ENCODE data around the gene PTPRR.

The PTPRR gene

GRCh38 chr12:70920251-70920851 lies at the start of gene PTPRR:
Gene PTPRR, minus strand, starts transcription at chr12:70920738. Its CDS starts 348 bp downstream, at chr12:70920390.
- Mint-ChIP-seq H3K4me1 (ENCODE audit: low read depth) (no peaks in the 10 kb centered on the region), H3K36me3 (ENCODE audit: low read depth) (no peaks in the 10 kb centered on the region), H3K4me3 (no peak within 1 kb of the TSS), H3K9me3 (no peaks in the 10 kb centered on the region), H3K27ac (no peak within 1 kb of the TSS), H3K27me3 (ENCODE audit: low read depth) (peaks cover 13% of the 10 kb centered on the region)

GRCh38 chr12:70966996-70967790 lies 46.7 kb upstream of the PTPRR start:
- H3K4me3 Mint-ChIP-seq = no peak overlapping the region
- H3K9me3 Mint-ChIP-seq = no peaks in the 10 kb centered on the region
- H3K36me3 Mint-ChIP-seq (ENCODE audit: low read depth) = no peaks in the 10 kb centered on the region
- H3K27ac Mint-ChIP-seq = no peak overlapping the region
- H3K4me1 Mint-ChIP-seq (ENCODE audit: low read depth) = no peaks in the 10 kb centered on the region
- H3K27me3 Mint-ChIP-seq (ENCODE audit: low read depth) = no peaks in the 10 kb centered on the region

- H3K27me3 Mint-ChIP-seq (ENCODE audit: low read depth) = no peaks in the 10 kb centered on the region
- no peaks in the 10 kb centered on the region for H3K36me3 Mint-ChIP-seq (ENCODE audit: low read depth)
- H3K9me3 Mint-ChIP-seq = no peaks in the 10 kb centered on the region
- no peak overlapping the region for H3K4me3 Mint-ChIP-seq
- H3K27ac Mint-ChIP-seq = no peak overlapping the region
- no peaks in the 10 kb centered on the region for H3K4me1 Mint-ChIP-seq (ENCODE audit: low read depth)
These were observed 45.5 kb upstream of the PTPRR start for GRCh38 chr12:70966046-70966445.

- H3K9me3 Mint-ChIP-seq = no peaks in the 10 kb centered on the region
- H3K4me1 Mint-ChIP-seq (ENCODE audit: low read depth) = no peaks in the 10 kb centered on the region
- no peaks in the 10 kb centered on the region for H3K36me3 Mint-ChIP-seq (ENCODE audit: low read depth)
- no peak overlapping the region for H3K4me3 Mint-ChIP-seq
- no peak overlapping the region for H3K27ac Mint-ChIP-seq
- H3K27me3 Mint-ChIP-seq (ENCODE audit: low read depth) = no peaks in the 10 kb centered on the region
These were observed 44.5 kb upstream of the PTPRR start for GRCh38 chr12:70964867-70965510.

- Mint-ChIP-seq H3K4me1 (ENCODE audit: low read depth) (no peaks in the 10 kb centered on the region), H3K27me3 (ENCODE audit: low read depth) (no peaks in the 10 kb centered on the region), H3K27ac (no peak overlapping the region), H3K36me3 (ENCODE audit: low read depth) (no peaks in the 10 kb centered on the region), H3K4me3 (no peak overlapping the region), H3K9me3 (no peaks in the 10 kb centered on the region)
These were observed 42.6 kb upstream of the PTPRR start for GRCh38 chr12:70963081-70963660.

GRCh38 chr12:70962226-70962794 lies 41.8 kb upstream of the PTPRR start:
- no peak overlapping the region for H3K27ac Mint-ChIP-seq
- H3K9me3 Mint-ChIP-seq = no peaks in the 10 kb centered on the region
- H3K4me1 Mint-ChIP-seq (ENCODE audit: low read depth) = no peaks in the 10 kb centered on the region

GRCh38 chr12:70960484-70960883 lies 39.9 kb upstream of the PTPRR start:
- Mint-ChIP-seq H3K9me3 (no peaks in the 10 kb centered on the region), H3K27me3 (ENCODE audit: low read depth) (no peaks in the 10 kb centered on the region), H3K4me1 (ENCODE audit: low read depth) (no peaks in the 10 kb centered on the region), H3K36me3 (ENCODE audit: low read depth) (no peaks in the 10 kb centered on the region), H3K27ac (no peak overlapping the region), H3K4me3 (no peak overlapping the region)

More at GRCh38 chr12:70962226-70962794, 41.8 kb upstream of the PTPRR start:
- Mint-ChIP-seq H3K36me3 (ENCODE audit: low read depth) (no peaks in the 10 kb centered on the region), H3K27me3 (ENCODE audit: low read depth) (no peaks in the 10 kb centered on the region), H3K4me3 (no peak overlapping the region)

GRCh38 chr12:70955415-70955814 lies 34.9 kb upstream of the PTPRR start:
- no peak overlapping the region for H3K27ac Mint-ChIP-seq
- H3K4me1 Mint-ChIP-seq (ENCODE audit: low read depth) = no peaks in the 10 kb centered on the region
- H3K4me3 Mint-ChIP-seq = no peak overlapping the region
- H3K9me3 Mint-ChIP-seq = no peaks in the 10 kb centered on the region
- no peaks in the 10 kb centered on the region for H3K36me3 Mint-ChIP-seq (ENCODE audit: low read depth)
- H3K27me3 Mint-ChIP-seq (ENCODE audit: low read depth) = no peaks in the 10 kb centered on the region

GRCh38 chr12:70950451-70950850 lies 29.9 kb upstream of the PTPRR start:
- Mint-ChIP-seq H3K36me3 (ENCODE audit: low read depth) (no peaks in the 10 kb centered on the region), H3K27me3 (ENCODE audit: low read depth) (no peaks in the 10 kb centered on the region), H3K4me3 (no peak overlapping the region), H3K27ac (no peak overlapping the region), H3K9me3 (peaks cover 2% of the 10 kb centered on the region), H3K4me1 (ENCODE audit: low read depth) (no peaks in the 10 kb centered on the region)

- Mint-ChIP-seq H3K27ac (no peak overlapping the region), H3K4me1 (ENCODE audit: low read depth) (no peaks in the 10 kb centered on the region), H3K4me3 (no peak overlapping the region), H3K9me3 (peaks cover 5% of the 10 kb centered on the region), H3K27me3 (ENCODE audit: low read depth) (no peaks in the 10 kb centered on the region), H3K36me3 (ENCODE audit: low read depth) (no peaks in the 10 kb centered on the region)
These were observed 28.4 kb upstream of the PTPRR start for GRCh38 chr12:70948976-70949336.

- H3K4me1 Mint-ChIP-seq (ENCODE audit: low read depth) = no peaks in the 10 kb centered on the region
- H3K27ac Mint-ChIP-seq = no peak overlapping the region
- peaks cover 5% of the 10 kb centered on the region for H3K9me3 Mint-ChIP-seq
- no peaks in the 10 kb centered on the region for H3K27me3 Mint-ChIP-seq (ENCODE audit: low read depth)
- H3K36me3 Mint-ChIP-seq (ENCODE audit: low read depth) = no peaks in the 10 kb centered on the region
- H3K4me3 Mint-ChIP-seq = no peak overlapping the region
These were observed 27.9 kb upstream of the PTPRR start for GRCh38 chr12:70948236-70948975.

- Mint-ChIP-seq H3K27me3 (ENCODE audit: low read depth) (no peaks in the 10 kb centered on the region), H3K4me3 (no peak overlapping the region), H3K4me1 (ENCODE audit: low read depth) (no peaks in the 10 kb centered on the region)
These were observed 15.8 kb upstream of the PTPRR start for GRCh38 chr12:70936203-70936813.

GRCh38 chr12:70933133-70933532 lies 12.6 kb upstream of the PTPRR start:
- Mint-ChIP-seq H3K27ac (no peak overlapping the region), H3K9me3 (no peaks in the 10 kb centered on the region), H3K27me3 (ENCODE audit: low read depth) (no peaks in the 10 kb centered on the region), H3K4me1 (ENCODE audit: low read depth) (no peaks in the 10 kb centered on the region), H3K36me3 (ENCODE audit: low read depth) (no peaks in the 10 kb centered on the region), H3K4me3 (no peak overlapping the region)

More at GRCh38 chr12:70936203-70936813, 15.8 kb upstream of the PTPRR start:
- Mint-ChIP-seq H3K27ac (no peak overlapping the region), H3K9me3 (no peaks in the 10 kb centered on the region), H3K36me3 (ENCODE audit: low read depth) (no peaks in the 10 kb centered on the region)

GRCh38 chr12:70929029-70929428 lies 8.5 kb upstream of the PTPRR start:
- Mint-ChIP-seq H3K36me3 (ENCODE audit: low read depth) (no peaks in the 10 kb centered on the region), H3K9me3 (no peaks in the 10 kb centered on the region), H3K4me3 (no peak overlapping the region), H3K27me3 (ENCODE audit: low read depth) (no peaks in the 10 kb centered on the region), H3K4me1 (ENCODE audit: low read depth) (no peaks in the 10 kb centered on the region), H3K27ac (no peak overlapping the region)

Data from T-helper 1 cell treated with Interleukin-12 subunit alpha and Interleukin-12 subunit beta and Interleukin-4 antibody, amounts not matched to agents 30 μg/mL and 1 μg/mL, for 36 hours (primary cell).